ENCODE measurements around the gene SOS1.

DNA sequence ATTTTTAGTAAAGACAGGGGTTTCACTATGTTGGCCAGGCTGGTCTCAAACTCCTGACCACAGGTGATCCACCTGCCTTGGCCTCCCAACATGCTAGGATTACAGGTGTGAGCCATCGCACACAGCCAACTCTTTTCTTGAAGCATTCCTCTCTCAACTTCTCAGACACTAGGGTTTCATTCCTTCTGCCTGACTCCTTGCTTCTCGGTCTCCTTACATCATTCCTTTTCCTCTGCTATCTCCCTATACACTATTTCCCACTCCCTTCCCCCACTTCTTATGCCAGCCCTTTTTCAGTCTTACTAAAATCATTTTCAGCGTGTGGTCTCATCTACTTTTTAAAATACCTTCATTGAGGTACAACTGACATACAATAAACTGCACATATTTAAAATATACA, 6.1 kb downstream of the SOS1 start:
- TF ChIP-seq, protein P1, sequence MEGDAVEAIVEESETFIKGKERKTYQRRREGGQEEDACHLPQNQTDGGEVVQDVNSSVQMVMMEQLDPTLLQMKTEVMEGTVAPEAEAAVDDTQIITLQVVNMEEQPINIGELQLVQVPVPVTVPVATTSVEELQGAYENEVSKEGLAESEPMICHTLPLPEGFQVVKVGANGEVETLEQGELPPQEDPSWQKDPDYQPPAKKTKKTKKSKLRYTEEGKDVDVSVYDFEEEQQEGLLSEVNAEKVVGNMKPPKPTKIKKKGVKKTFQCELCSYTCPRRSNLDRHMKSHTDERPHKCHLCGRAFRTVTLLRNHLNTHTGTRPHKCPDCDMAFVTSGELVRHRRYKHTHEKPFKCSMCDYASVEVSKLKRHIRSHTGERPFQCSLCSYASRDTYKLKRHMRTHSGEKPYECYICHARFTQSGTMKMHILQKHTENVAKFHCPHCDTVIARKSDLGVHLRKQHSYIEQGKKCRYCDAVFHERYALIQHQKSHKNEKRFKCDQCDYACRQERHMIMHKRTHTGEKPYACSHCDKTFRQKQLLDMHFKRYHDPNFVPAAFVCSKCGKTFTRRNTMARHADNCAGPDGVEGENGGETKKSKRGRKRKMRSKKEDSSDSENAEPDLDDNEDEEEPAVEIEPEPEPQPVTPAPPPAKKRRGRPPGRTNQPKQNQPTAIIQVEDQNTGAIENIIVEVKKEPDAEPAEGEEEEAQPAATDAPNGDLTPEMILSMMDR (IDR thresholded peaks at IDR 0.05) = no peak
- no peak for TF ChIP-seq POLR2A (IDR thresholded peaks at IDR 0.05)
